HCT116 (cell line): Measurements from ENCODE around the gene SPTB.

Source experiments
- CEBPB ChIP-seq: IDR thresholded peaks from 2 replicates; pipeline ENCODE4 v1.6.1; 2012; ENCODE audit warnings: low read depth
- CTCF ChIP-seq, 3 experiments: fragments of 200-600 bp in 1 of 3; sonication (generic) in 1 of 3; IDR thresholded peaks in 2 of 3; conservative IDR thresholded peaks in 1 of 3; 2 replicates each; pipeline ENCODE4 v1.5.1; 2012 to 2017; ENCODE audit warnings: low read depth in 2 of 3, low read length in 2 of 3, antibody characterized with exemption in 1 of 3, borderline replicate concordance in 1 of 3, control low read depth in 1 of 3, mild to moderate bottlenecking in 1 of 3, mixed read lengths in 1 of 3, mixed run types in 1 of 3, moderate library complexity in 1 of 3; ENCODE audit not compliant: insufficient read depth in 1 of 3
- EZH2 ChIP-seq: fragments of 200-600 bp; sonication (generic); IDR thresholded peaks from 2 replicates; pipeline ENCODE4 v1.6.1; 2017; ENCODE audit warnings: antibody characterized with exemption, mixed run types
- EZH2phosphoT487 ChIP-seq: fragments of 200-600 bp; IDR thresholded peaks from 2 replicates; pipeline ENCODE4 v1.6.1; 2018; ENCODE audit warnings: antibody characterized with exemption, borderline replicate concordance
- MAX ChIP-seq: IDR thresholded peaks from 2 replicates; pipeline ENCODE4 v1.6.1; 2012
- POLR2A ChIP-seq: IDR thresholded peaks from 2 replicates; pipeline ENCODE4 v1.7.0; 2011; ENCODE audit warnings: borderline replicate concordance; ENCODE audit not compliant: insufficient read depth, insufficient read length; ENCODE audit errors: extremely low read depth
- POLR2AphosphoS5 ChIP-seq: IDR thresholded peaks from 2 replicates; pipeline ENCODE4 v1.6.1; 2011; ENCODE audit warnings: mild to moderate bottlenecking, low read depth, low read length, moderate library complexity
- SIN3A ChIP-seq: IDR thresholded peaks from 2 replicates; pipeline ENCODE4 v1.6.1; 2012; ENCODE audit warnings: low read depth
- TCF7L2 ChIP-seq: IDR thresholded peaks from 2 replicates; pipeline ENCODE4 v1.7.0; 2011; ENCODE audit warnings: borderline replicate concordance, inconsistent platforms; ENCODE audit not compliant: insufficient read depth, insufficient read length; ENCODE audit errors: extremely low read depth

GRCh38 chr14:64748995-64749714, 130.6 kb downstream of the SPTB start:
- no peak for TF ChIP-seq MAX
- no peak for TF ChIP-seq CTCF (IDR thresholded peaks at IDR 0.05 in 2 of 3, conservative IDR thresholded peaks at IDR 0.05 in 1 of 3; ENCODE audit: borderline replicate concordance in 1 of 3, insufficient read depth in 1 of 3, low read depth in 2 of 3, low read length in 2 of 3)
- no peak for TF ChIP-seq EZH2
- TF ChIP-seq TCF7L2 = no peak
- TF ChIP-seq EZH2phosphoT487 = no peak
- no peak for TF ChIP-seq POLR2A
- no peak for TF ChIP-seq POLR2AphosphoS5
- no peak for TF ChIP-seq CEBPB
- TF ChIP-seq SIN3A = no peak
